HepG2 (cell line): ENCODE data around the gene PRCD. TPM values are rescaled to one million over a fixed set of nuclear protein-coding genes. Genes with fewer than 3 reads are reported as not detected.

ENCODE experiments used
- ATF7 ChIP-seq, 2 experiments: fragments of 450-650 bp in 1 of 2; sonication (generic) in 1 of 2; formaldehyde crosslinking in 1 of 2; IDR thresholded peaks; 2 replicates each; pipeline versions ENCODE4 v1.4.0 to v1.6.1; 2016 to 2020; ENCODE audit warnings: antibody characterized with exemption in 1 of 2, mild to moderate bottlenecking in 1 of 2, missing genetic modification reagents in 1 of 2
- FOSL2 ChIP-seq: sonication (generic); formaldehyde crosslinking; IDR thresholded peaks from 2 replicates; pipeline ENCODE4 v1.4.0; 2020; ENCODE audit warnings: missing genetic modification reagents
- GABPA ChIP-seq, 2 experiments: IDR thresholded peaks; 2 replicates each; pipeline ENCODE4 v1.6.1; 2011 to 2016; ENCODE audit warnings: low read depth in 2 of 2, low read length in 1 of 2, missing biosample characterization in 1 of 2, missing genetic modification characterization in 1 of 2
- HNF4G ChIP-seq, 2 experiments: sonication (generic) in 1 of 2; formaldehyde crosslinking in 1 of 2; IDR thresholded peaks; 2 replicates each; pipeline versions ENCODE4 v1.4.0 to v1.6.1; 2011 to 2020; ENCODE audit warnings: borderline replicate concordance in 2 of 2, low read depth in 2 of 2, mild to moderate bottlenecking in 2 of 2, low read length in 1 of 2, missing genetic modification reagents in 1 of 2, moderate library complexity in 1 of 2
- MYC ChIP-seq: sonication (generic); formaldehyde crosslinking; IDR thresholded peaks from 2 replicates; pipeline ENCODE4 v1.9.0; 2021; ENCODE audit warnings: missing genetic modification reagents, borderline replicate concordance
- MZF1 ChIP-seq: sonication (generic); formaldehyde crosslinking; IDR thresholded peaks from 2 replicates; pipeline ENCODE4 v1.8.1; 2023; ENCODE audit warnings: mild to moderate bottlenecking, missing genetic modification reagents, borderline replicate concordance
- NKX3-1 ChIP-seq: sonication (generic); formaldehyde crosslinking; IDR thresholded peaks from 2 replicates; pipeline ENCODE4 v1.5.0; 2020; ENCODE audit warnings: missing genetic modification reagents
- PITX1 ChIP-seq: sonication (generic); formaldehyde crosslinking; IDR thresholded peaks from 2 replicates; pipeline ENCODE4 v1.5.1; 2020; ENCODE audit warnings: mild to moderate bottlenecking, missing genetic modification reagents
- ZMYM3 ChIP-seq: sonication (generic); formaldehyde crosslinking; IDR thresholded peaks from 2 replicates; pipeline ENCODE4 v1.5.1; 2020; ENCODE audit warnings: mild to moderate bottlenecking, missing genetic modification reagents
- ZNF101 ChIP-seq: sonication (generic); formaldehyde crosslinking; IDR thresholded peaks from 2 replicates; pipeline ENCODE4 v1.4.0; 2020; ENCODE audit warnings: mild to moderate bottlenecking, low read depth, missing genetic modification reagents, borderline replicate concordance
- ZNF12 ChIP-seq: sonication (generic); formaldehyde crosslinking; IDR thresholded peaks from 2 replicates; pipeline ENCODE4 v1.5.0; 2020; ENCODE audit warnings: missing genetic modification reagents
- ZNF17 ChIP-seq: sonication (generic); formaldehyde crosslinking; IDR thresholded peaks from 2 replicates; pipeline ENCODE4 v1.5.0; 2020; ENCODE audit warnings: mild to moderate bottlenecking, missing genetic modification reagents
- ZNF343 ChIP-seq: sonication (generic); formaldehyde crosslinking; IDR thresholded peaks from 2 replicates; pipeline ENCODE4 v1.4.0; 2020; ENCODE audit warnings: mild to moderate bottlenecking, missing genetic modification reagents
- ZNF674 ChIP-seq: sonication (generic); formaldehyde crosslinking; IDR thresholded peaks from 2 replicates; pipeline ENCODE4 v1.5.0; 2020; ENCODE audit warnings: low read depth, mild to moderate bottlenecking, missing genetic modification reagents
- ZNF776 ChIP-seq: sonication (generic); formaldehyde crosslinking; IDR thresholded peaks from 2 replicates; pipeline ENCODE4 v1.4.0; 2020; ENCODE audit warnings: mild to moderate bottlenecking, missing genetic modification reagents
- ZNF780A ChIP-seq: sonication (generic); formaldehyde crosslinking; IDR thresholded peaks from 2 replicates; pipeline ENCODE4 v1.8.0; 2022; ENCODE audit warnings: mild to moderate bottlenecking, missing genetic modification reagents, moderate library complexity
- polyA plus RNA-seq, 8 experiments: library from polyadenylated mRNA; depleted of rRNA in 3 of 8; stranded (reverse) in 7 of 8; unstranded in 1 of 8; fragments of >200 nt; fragmentation: Illumina TruSeq in 4 of 8; extraction: Trizol in 4 of 8; gene quantifications; 2 replicates each; pipeline versions ENCODE4 v1.2.1 to v1.2.3, GENCODE V29; 2011 to 2016; ENCODE audit warnings: low read depth in 4 of 8, missing spikeins in 1 of 8, mixed read lengths in 1 of 8; ENCODE audit not compliant: insufficient read depth in 1 of 8
- total RNA-seq, 5 experiments: library from RNA; depleted of rRNA; stranded (reverse); fragments of >200 nt; fragmentation: Illumina TruSeq; extraction: Trizol; gene quantifications; 2 replicates each; pipeline ENCODE4 v1.2.3, GENCODE V29; 2016; ENCODE audit warnings: low read depth in 1 of 5
- TF ChIP-seq, protein P1 (sequence below): IDR thresholded peaks from 2 replicates; pipeline ENCODE4 v1.6.1; 2016; ENCODE audit warnings: control low read depth
- TF ChIP-seq, protein P2 (sequence below): sonication (generic); formaldehyde crosslinking; IDR thresholded peaks from 2 replicates; pipeline ENCODE4 v1.4.0; 2020; ENCODE audit warnings: missing genetic modification reagents, mild to moderate bottlenecking, borderline replicate concordance
- TF ChIP-seq, protein P3 (sequence below): sonication (generic); formaldehyde crosslinking; conservative IDR thresholded peaks from 2 replicates; pipeline ENCODE4 v1.4.0; 2020; ENCODE audit warnings: missing genetic modification reagents
- TF ChIP-seq, protein P4 (sequence below): sonication (generic); formaldehyde crosslinking; IDR thresholded peaks from 2 replicates; pipeline ENCODE4 v1.4.0; 2020; ENCODE audit warnings: missing genetic modification reagents

The PRCD gene
- total and polyA plus RNA-seq, 2 of the 13 experiments (the other 11 are each of a cell fraction or from before 2014, with no cell fraction given) = 0.51 TPM; not detected in 1

DNA sequence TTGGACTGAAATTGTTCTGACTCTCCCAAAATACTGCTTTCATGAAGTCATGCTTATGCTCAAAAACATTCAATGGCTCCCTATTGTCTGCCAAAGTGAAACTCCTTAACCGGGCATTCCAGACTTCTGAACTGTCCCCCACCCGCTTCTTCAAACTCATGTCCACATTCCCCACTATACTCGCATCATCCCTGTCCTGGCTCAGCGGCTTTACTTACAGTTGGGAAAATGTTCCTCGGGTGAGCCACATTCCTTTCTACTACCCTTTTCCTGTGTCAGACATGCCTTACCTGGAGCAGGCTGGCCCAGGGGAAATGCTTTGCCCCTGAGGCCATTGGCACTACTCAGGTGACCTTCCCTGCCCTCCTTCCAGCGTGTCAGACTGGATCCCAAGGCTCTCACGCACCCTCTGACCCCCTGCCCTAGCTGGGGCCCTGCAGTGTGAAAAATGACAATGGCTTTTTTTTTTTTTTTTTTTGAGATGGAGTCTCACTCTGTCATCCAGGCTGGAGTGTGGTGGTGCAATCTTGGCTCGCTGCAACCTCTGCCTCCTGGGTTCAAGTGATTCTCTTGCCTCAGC is 7.7 kb upstream of the PRCD start (continued):
- TF ChIP-seq, protein P1, sequence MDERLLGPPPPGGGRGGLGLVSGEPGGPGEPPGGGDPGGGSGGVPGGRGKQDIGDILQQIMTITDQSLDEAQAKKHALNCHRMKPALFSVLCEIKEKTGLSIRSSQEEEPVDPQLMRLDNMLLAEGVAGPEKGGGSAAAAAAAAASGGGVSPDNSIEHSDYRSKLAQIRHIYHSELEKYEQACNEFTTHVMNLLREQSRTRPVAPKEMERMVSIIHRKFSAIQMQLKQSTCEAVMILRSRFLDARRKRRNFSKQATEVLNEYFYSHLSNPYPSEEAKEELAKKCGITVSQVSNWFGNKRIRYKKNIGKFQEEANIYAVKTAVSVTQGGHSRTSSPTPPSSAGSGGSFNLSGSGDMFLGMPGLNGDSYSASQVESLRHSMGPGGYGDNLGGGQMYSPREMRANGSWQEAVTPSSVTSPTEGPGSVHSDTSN (CRISPR knock-in tag) = no peak
- TF ChIP-seq, protein P2, sequence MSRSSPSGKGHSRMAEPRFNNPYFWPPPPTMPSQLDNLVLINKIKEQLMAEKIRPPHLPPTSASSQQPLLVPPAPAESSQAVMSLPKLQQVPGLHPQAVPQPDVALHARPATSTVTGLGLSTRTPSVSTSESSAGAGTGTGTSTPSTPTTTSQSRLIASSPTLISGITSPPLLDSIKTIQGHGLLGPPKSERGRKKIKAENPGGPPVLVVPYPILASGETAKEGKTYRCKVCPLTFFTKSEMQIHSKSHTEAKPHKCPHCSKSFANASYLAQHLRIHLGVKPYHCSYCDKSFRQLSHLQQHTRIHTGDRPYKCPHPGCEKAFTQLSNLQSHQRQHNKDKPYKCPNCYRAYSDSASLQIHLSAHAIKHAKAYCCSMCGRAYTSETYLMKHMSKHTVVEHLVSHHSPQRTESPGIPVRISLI (CRISPR knock-in tag) = peak; percentile 82
- TF ChIP-seq ZNF674 (CRISPR knock-in tag) (no peak), FOSL2 (CRISPR knock-in tag) (no peak; the same call in 1 of the 2 replicates), PITX1 (no peak), ZNF780A (no peak), MYC (CRISPR knock-in tag) (no peak), ZNF17 (no peak), HNF4G (IDR thresholded peaks at IDR 0.05; ENCODE audit: borderline replicate concordance, low read depth, low read length) (0 out of 2 replicates have a peak, but pooled peaks have one; percentile 17), HNF4G (CRISPR knock-in tag; IDR thresholded peaks at IDR 0.05; ENCODE audit: borderline replicate concordance, low read depth) (no peak), GABPA (IDR thresholded peaks at IDR 0.05; ENCODE audit: low read depth, low read length) (no peak), GABPA (CRISPR knock-in tag; IDR thresholded peaks at IDR 0.05; ENCODE audit: low read depth) (no peak), ZNF12 (CRISPR knock-in tag) (no peak), NKX3-1 (no peak), ATF7 (IDR thresholded peaks at IDR 0.05) (no peak), ATF7 (CRISPR knock-in tag; IDR thresholded peaks at IDR 0.05) (no peak), MZF1 (CRISPR knock-in tag) (no peak), ZNF776 (CRISPR knock-in tag) (no peak), ZNF101 (no peak), ZNF343 (CRISPR knock-in tag) (no peak), ZMYM3 (CRISPR knock-in tag) (peak; percentile 89)
- TF ChIP-seq, protein P3, sequence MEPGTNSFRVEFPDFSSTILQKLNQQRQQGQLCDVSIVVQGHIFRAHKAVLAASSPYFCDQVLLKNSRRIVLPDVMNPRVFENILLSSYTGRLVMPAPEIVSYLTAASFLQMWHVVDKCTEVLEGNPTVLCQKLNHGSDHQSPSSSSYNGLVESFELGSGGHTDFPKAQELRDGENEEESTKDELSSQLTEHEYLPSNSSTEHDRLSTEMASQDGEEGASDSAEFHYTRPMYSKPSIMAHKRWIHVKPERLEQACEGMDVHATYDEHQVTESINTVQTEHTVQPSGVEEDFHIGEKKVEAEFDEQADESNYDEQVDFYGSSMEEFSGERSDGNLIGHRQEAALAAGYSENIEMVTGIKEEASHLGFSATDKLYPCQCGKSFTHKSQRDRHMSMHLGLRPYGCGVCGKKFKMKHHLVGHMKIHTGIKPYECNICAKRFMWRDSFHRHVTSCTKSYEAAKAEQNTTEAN = no peak
- TF ChIP-seq, protein P4, sequence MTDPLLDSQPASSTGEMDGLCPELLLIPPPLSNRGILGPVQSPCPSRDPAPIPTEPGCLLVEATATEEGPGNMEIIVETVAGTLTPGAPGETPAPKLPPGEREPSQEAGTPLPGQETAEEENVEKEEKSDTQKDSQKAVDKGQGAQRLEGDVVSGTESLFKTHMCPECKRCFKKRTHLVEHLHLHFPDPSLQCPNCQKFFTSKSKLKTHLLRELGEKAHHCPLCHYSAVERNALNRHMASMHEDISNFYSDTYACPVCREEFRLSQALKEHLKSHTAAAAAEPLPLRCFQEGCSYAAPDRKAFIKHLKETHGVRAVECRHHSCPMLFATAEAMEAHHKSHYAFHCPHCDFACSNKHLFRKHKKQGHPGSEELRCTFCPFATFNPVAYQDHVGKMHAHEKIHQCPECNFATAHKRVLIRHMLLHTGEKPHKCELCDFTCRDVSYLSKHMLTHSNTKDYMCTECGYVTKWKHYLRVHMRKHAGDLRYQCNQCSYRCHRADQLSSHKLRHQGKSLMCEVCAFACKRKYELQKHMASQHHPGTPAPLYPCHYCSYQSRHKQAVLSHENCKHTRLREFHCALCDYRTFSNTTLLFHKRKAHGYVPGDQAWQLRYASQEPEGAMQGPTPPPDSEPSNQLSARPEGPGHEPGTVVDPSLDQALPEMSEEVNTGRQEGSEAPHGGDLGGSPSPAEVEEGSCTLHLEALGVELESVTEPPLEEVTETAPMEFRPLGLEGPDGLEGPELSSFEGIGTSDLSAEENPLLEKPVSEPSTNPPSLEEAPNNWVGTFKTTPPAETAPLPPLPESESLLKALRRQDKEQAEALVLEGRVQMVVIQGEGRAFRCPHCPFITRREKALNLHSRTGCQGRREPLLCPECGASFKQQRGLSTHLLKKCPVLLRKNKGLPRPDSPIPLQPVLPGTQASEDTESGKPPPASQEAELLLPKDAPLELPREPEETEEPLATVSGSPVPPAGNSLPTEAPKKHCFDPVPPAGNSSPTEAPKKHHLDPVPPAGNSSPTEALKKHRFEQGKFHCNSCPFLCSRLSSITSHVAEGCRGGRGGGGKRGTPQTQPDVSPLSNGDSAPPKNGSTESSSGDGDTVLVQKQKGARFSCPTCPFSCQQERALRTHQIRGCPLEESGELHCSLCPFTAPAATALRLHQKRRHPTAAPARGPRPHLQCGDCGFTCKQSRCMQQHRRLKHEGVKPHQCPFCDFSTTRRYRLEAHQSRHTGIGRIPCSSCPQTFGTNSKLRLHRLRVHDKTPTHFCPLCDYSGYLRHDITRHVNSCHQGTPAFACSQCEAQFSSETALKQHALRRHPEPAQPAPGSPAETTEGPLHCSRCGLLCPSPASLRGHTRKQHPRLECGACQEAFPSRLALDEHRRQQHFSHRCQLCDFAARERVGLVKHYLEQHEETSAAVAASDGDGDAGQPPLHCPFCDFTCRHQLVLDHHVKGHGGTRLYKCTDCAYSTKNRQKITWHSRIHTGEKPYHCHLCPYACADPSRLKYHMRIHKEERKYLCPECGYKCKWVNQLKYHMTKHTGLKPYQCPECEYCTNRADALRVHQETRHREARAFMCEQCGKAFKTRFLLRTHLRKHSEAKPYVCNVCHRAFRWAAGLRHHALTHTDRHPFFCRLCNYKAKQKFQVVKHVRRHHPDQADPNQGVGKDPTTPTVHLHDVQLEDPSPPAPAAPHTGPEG (CRISPR knock-in tag) = peak; percentile 62; the same call in 1 of the 2 replicates
